OCI-LY1 (cell line): ENCODE measurements around the gene AFF2.

ENCODE experiments used
- CTCF ChIP-seq: fragments of 200-600 bp; sonication (generic), shearing (Covaris generic); IDR thresholded peaks from 2 replicates; pipeline ENCODE4 v1.5.1; 2017; ENCODE audit warnings: mild to moderate bottlenecking, antibody characterized with exemption, low read length, moderate library complexity, mixed read lengths
- EZH2 ChIP-seq: fragments of 200-600 bp; sonication (generic), shearing (Covaris generic); IDR thresholded peaks from 2 replicates; pipeline ENCODE4 v1.8.0; 2017; ENCODE audit warnings: borderline replicate concordance, mixed run types, mild to moderate bottlenecking, antibody characterized with exemption, low read length, moderate library complexity, mixed read lengths

GRCh38 chrX:148995661-148996060 lies 495.2 kb downstream of the AFF2 start:
- TF ChIP-seq CTCF: no peak
- TF ChIP-seq EZH2: no peak
